A673 (cell line): ENCODE data around the gene POLA1. TPM values are rescaled to one million over a fixed set of nuclear protein-coding genes. Genes with fewer than 3 reads are reported as not detected.
A peak's percentile ranks its signal among the peaks of the same experiment; 100 is the strongest.

Experiments
- BruUV-seq: library from RNA; stranded (reverse); fragments of 400-500 nt; replicated peaks from 2 replicates; lab custom pipeline; 2021; lab: Mats Ljungman, UMichigan
- CTCF ChIA-PET: fragments of 300-600 bp; sonication (Branson Sonifier 250); formaldehyde crosslinking; loops from one replicate; lab custom pipeline; 2022; ENCODE audit warnings: antibody characterized with exemption; lab: Charles Lee
- POLR2A ChIA-PET: fragments of 300-600 bp; sonication (Branson Sonifier 250); formaldehyde crosslinking; loops from one replicate; lab custom pipeline; 2022; ENCODE audit warnings: antibody characterized with exemption; ENCODE audit not compliant: low non-redundant PET; lab: Charles Lee
- DNase-seq: peaks from one replicate; pipeline ENCODE4 v3.0.0-alpha.2; 2015; ENCODE audit warnings: low spot score
- H3K27ac ChIP-seq: fragments of 200-600 bp; sonication (generic); 2 replicates; pipeline ENCODE4 v1.5.1; 2016; ENCODE audit warnings: mixed run types, low read depth, mild to moderate bottlenecking, mixed read lengths, antibody characterized with exemption, low read length; ENCODE audit not compliant: poor library complexity, severe bottlenecking
- H3K27me3 ChIP-seq: fragments of 200-600 bp; sonication (generic); replicated peaks from 2 replicates; pipeline ENCODE4 v1.6.1; 2017; ENCODE audit warnings: mixed run types, low read depth, mild to moderate bottlenecking, mixed read lengths, antibody characterized with exemption, low read length; ENCODE audit not compliant: insufficient read depth, poor library complexity
- H3K36me3 ChIP-seq: fragments of 200-600 bp; sonication (generic); 2 replicates; pipeline ENCODE4 v1.6.1; 2016; ENCODE audit warnings: mixed run types, mild to moderate bottlenecking, mixed read lengths, antibody characterized with exemption, low read length; ENCODE audit not compliant: insufficient read depth, poor library complexity, severe bottlenecking
- H3K4me1 ChIP-seq: fragments of 200-600 bp; sonication (generic); 2 replicates; pipeline ENCODE4 v1.6.1; 2017; ENCODE audit warnings: mixed run types, mild to moderate bottlenecking, mixed read lengths, antibody characterized with exemption, low read length; ENCODE audit not compliant: insufficient read depth, poor library complexity, severe bottlenecking
- H3K4me3 ChIP-seq: fragments of 200-600 bp; sonication (generic); 2 replicates; pipeline ENCODE4 v1.5.1; 2016; ENCODE audit warnings: low read depth, mixed run types, mild to moderate bottlenecking, mixed read lengths, low read length; ENCODE audit not compliant: poor library complexity, severe bottlenecking
- H3K9me3 ChIP-seq: fragments of 200-600 bp; sonication (generic); 2 replicates; pipeline ENCODE4 v1.6.1; 2016; ENCODE audit warnings: mixed run types, low read depth, mild to moderate bottlenecking, mixed read lengths, antibody characterized with exemption, low read length; ENCODE audit not compliant: poor library complexity, severe bottlenecking
- CTCF ChIP-seq: fragments of 300-800, 200-600 bp; sonication (generic); conservative IDR thresholded peaks from 2 replicates; pipeline ENCODE4 v1.5.1; 2017; ENCODE audit warnings: low read depth, mild to moderate bottlenecking, antibody characterized with exemption, low read length, moderate library complexity, mixed read lengths
- EZH2 ChIP-seq: fragments of 200-600 bp; sonication (generic); IDR thresholded peaks from 2 replicates; pipeline ENCODE4 v1.6.1; 2017; ENCODE audit warnings: borderline replicate concordance, low read depth, mild to moderate bottlenecking, mixed read lengths, antibody characterized with exemption, low read length; ENCODE audit not compliant: poor library complexity, severe bottlenecking
- intact Hi-C: fragments of 100-400 bp; cut with micrococcal nuclease; formaldehyde crosslinking; loops from one replicate; pipeline ENCODE4 v1.10.0; 2022; ENCODE audit not compliant: unreplicated experiment
- total RNA-seq: library from RNA; stranded (reverse); gene quantifications from 2 replicates; pipeline ENCODE4 v1.2.3, GENCODE V29; 2021

POLA1 gene
- total RNA-seq, 1 experiment from 2014 or later: 44.9 TPM

- H3K27ac ChIP-seq: no peak overlapping the region
- BruUV-seq: no TSS peak
- peak; percentile 72 for DNase-seq
Observed at GRCh38 chrX:24838629-24839028, 144.9 kb downstream of the POLA1 start.

GRCh38 chrX:24839331-24839730 is 145.6 kb downstream of the POLA1 start:
- CTCF ChIA-PET: interaction anchor here (0.6 to 3.3 kb wide), 7 partner anchors 8 to 304 kb away, joined by 3 to 37 read pairs (median 5); no protein-coding TSS in a partner anchor
- no peak for DNase-seq
- TF ChIP-seq CTCF (no peak), EZH2 (no peak)
- Histone ChIP-seq H3K4me1 (peaks cover 41% of the 10 kb centered on the region), H3K27me3 (no peaks in the 10 kb centered on the region), H3K9me3 (no peaks in the 10 kb centered on the region), H3K36me3 (no peaks in the 10 kb centered on the region), H3K27ac (no peak overlapping the region), H3K4me3 (no peak overlapping the region)
- intact Hi-C loops: loop anchor here (2.0 to 10.0 kb wide), 6 partner anchors 158 to 605 kb away; partner anchors contain the start of gene ARX
- BruUV-seq: no TSS peak
- POLR2A ChIA-PET: interaction anchor here (0.8 kb wide), 1 partner anchor 601 kb away, joined by 4 read pairs; no protein-coding TSS in a partner anchor

More at GRCh38 chrX:24838629-24839028, 144.9 kb downstream of the POLA1 start:
- Histone ChIP-seq H3K36me3 (no peaks in the 10 kb centered on the region), H3K9me3 (no peaks in the 10 kb centered on the region), H3K27me3 (no peaks in the 10 kb centered on the region), H3K4me3 (no peak overlapping the region), H3K4me1 (peaks cover 41% of the 10 kb centered on the region)
- POLR2A ChIA-PET: interaction anchor here (0.6 to 0.8 kb wide), 2 partner anchors 24 to 602 kb away, joined by 4 to 5 read pairs; no protein-coding TSS in a partner anchor
- intact Hi-C loops: loop anchor here (2.0 to 10.0 kb wide), 6 partner anchors 159 to 606 kb away; partner anchors contain the start of gene ARX
- CTCF ChIA-PET: interaction anchor here (0.6 to 3.3 kb wide), 11 partner anchors 9 to 402 kb away, joined by 3 to 37 read pairs (median 4); no protein-coding TSS in a partner anchor
- TF ChIP-seq CTCF: peak; percentile 72
- no peak for TF ChIP-seq EZH2

- ChIA-PET CTCF (no interaction called here), POLR2A (no interaction called here)
- peaks cover 9% of the 10 kb centered on the region for H3K36me3 ChIP-seq
- DNase-seq: peak; percentile 25
- peaks cover 55% of the 10 kb centered on the region for H3K4me1 ChIP-seq
- H3K4me3 ChIP-seq: no peak overlapping the region
- no peaks in the 10 kb centered on the region for H3K9me3 ChIP-seq
- H3K27ac ChIP-seq: no peak overlapping the region
- BruUV-seq: no TSS peak
- intact Hi-C loops: no loop called here
- TF ChIP-seq CTCF: no peak
- TF ChIP-seq EZH2: no peak
- no peaks in the 10 kb centered on the region for H3K27me3 ChIP-seq
Observed at GRCh38 chrX:24842486-24842885, 148.8 kb downstream of the POLA1 start.
